ENCODE measurements around the gene RABEP1. TPM values are rescaled to one million over a fixed set of nuclear protein-coding genes. Genes with fewer than 3 reads are reported as not detected.

Gene RABEP1
- total and polyA plus RNA-seq, 9 of the 15 experiments (the other 6 are each of a cell fraction or from before 2014, with no cell fraction given): 8.2 to 38.9 (median 30.3) TPM

DNA sequence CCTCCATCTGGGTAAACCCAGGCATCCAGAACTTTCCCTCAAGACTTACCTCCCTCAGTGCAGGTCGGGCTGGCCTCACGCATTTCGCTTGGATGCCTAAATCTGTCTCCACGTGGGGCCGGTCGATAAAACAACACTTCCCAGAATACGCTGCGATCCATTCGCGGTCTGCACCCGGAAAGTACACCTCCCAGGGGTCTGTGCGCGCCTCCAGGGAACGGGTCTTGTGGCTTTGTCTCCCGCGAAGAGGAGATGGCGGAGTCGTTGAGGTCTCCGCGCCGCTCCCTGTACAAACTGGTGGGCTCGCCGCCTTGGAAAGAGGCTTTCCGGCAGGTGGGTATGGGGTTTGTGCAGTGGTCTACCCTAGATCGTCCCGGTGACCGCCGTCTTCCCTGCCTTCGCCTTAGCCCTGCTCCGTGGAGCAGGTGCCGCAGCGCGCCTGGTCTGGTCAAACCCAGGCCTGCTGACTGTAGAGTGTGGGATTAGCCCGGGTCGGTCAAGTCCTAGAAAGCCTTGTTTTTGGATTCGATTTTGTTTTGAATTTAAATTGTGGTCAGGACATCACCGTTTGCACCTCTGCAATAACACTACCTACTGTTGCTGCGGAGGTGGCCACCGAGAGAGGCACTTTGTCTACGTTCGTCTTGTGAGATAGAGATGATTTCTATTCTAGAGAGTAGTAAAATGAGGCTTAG is 138.0 kb downstream of the RABEP1 start, which contains the start of gene RPAIN (continued):
- TF ChIP-seq, protein P1, sequence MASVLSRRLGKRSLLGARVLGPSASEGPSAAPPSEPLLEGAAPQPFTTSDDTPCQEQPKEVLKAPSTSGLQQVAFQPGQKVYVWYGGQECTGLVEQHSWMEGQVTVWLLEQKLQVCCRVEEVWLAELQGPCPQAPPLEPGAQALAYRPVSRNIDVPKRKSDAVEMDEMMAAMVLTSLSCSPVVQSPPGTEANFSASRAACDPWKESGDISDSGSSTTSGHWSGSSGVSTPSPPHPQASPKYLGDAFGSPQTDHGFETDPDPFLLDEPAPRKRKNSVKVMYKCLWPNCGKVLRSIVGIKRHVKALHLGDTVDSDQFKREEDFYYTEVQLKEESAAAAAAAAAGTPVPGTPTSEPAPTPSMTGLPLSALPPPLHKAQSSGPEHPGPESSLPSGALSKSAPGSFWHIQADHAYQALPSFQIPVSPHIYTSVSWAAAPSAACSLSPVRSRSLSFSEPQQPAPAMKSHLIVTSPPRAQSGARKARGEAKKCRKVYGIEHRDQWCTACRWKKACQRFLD (CRISPR knock-in tag; IDR thresholded peaks at IDR 0.05): no peak
- TF ChIP-seq TBP (optimal IDR thresholded peaks at IDR 0.05; ENCODE audit: low read depth, low read length): peak; percentile 73
- TF ChIP-seq SREBF1 (IDR thresholded peaks at IDR 0.05; ENCODE audit: borderline replicate concordance, low read depth, low read length): no peak
- no peak for TF ChIP-seq CHD1 (IDR thresholded peaks at IDR 0.05; ENCODE audit: low read length)
- no peak for TF ChIP-seq ZNF175 (CRISPR knock-in tag; IDR thresholded peaks at IDR 0.05; ENCODE audit: low read depth)
- no peak for TF ChIP-seq ZNF232 (CRISPR knock-in tag; IDR thresholded peaks at IDR 0.05)
- no peak for TF ChIP-seq ZNF347 (CRISPR knock-in tag; IDR thresholded peaks at IDR 0.05; ENCODE audit: low read depth)
- TF ChIP-seq, protein P2, sequence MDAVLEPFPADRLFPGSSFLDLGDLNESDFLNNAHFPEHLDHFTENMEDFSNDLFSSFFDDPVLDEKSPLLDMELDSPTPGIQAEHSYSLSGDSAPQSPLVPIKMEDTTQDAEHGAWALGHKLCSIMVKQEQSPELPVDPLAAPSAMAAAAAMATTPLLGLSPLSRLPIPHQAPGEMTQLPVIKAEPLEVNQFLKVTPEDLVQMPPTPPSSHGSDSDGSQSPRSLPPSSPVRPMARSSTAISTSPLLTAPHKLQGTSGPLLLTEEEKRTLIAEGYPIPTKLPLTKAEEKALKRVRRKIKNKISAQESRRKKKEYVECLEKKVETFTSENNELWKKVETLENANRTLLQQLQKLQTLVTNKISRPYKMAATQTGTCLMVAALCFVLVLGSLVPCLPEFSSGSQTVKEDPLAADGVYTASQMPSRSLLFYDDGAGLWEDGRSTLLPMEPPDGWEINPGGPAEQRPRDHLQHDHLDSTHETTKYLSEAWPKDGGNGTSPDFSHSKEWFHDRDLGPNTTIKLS (IDR thresholded peaks at IDR 0.05; ENCODE audit: borderline replicate concordance, low read depth): no peak
- no peak for TF ChIP-seq IFI16 (CRISPR knock-in tag; IDR thresholded peaks at IDR 0.05)
- TF ChIP-seq ELF4 (CRISPR knock-in tag; IDR thresholded peaks at IDR 0.05): no peak
- TF ChIP-seq BRD4 (IDR thresholded peaks at IDR 0.05): no peak
- no peak for TF ChIP-seq FOXJ3 (CRISPR knock-in tag; IDR thresholded peaks at IDR 0.05)
- TF ChIP-seq ZEB2 (IDR thresholded peaks at IDR 0.05): no peak
- TF ChIP-seq TAF7 (tag; IDR thresholded peaks at IDR 0.05): peak; percentile 76; the same call in 1 of the 2 replicates
- no peak for TF ChIP-seq MAFK (IDR thresholded peaks at IDR 0.05; ENCODE audit: low read length)

All from K562 (cell line).